Measurements from ENCODE around the gene CCDC50.

CCDC50 gene

DNA sequence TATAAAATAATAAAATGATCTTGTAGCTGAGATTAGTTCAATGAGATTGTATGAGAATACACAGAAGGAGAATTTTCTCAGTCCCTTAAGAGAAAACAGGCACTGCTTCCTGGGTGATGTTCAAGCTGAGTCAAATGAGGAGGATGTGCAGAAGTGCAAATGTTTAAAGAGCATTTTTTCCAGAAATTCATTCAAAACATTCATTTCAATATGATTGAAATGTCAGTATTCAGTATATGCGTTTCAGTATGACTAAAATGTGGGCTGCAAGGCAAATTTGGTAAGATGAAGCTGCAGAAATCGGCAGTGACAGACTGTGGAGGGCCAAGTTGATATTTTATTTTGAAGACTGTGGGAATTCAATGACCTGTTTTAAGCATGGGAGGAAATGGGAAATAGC, 112.5 kb downstream of the CCDC50 start:
- Histone ChIP-seq H3K9me3 (ENCODE audit: control insufficient read depth, insufficient read depth, low read length) (no peaks in the 10 kb centered on the region), H3F3A (ENCODE audit: control insufficient read depth, insufficient read depth) (no peaks in the 10 kb centered on the region), H3K4me1 (ENCODE audit: control insufficient read depth, low read length) (no peaks in the 10 kb centered on the region), H3K36me3 (ENCODE audit: control insufficient read depth, low read length) (no peaks in the 10 kb centered on the region), H3K9me2 (replicated peaks; ENCODE audit: control insufficient read depth, low read length) (no peaks in the 10 kb centered on the region), H3K4me2 (ENCODE audit: low read length) (no peak overlapping the region), H3K4me3 (ENCODE audit: low read length) (no peak overlapping the region), H3K27me3 (ENCODE audit: control insufficient read depth, low read length) (no peaks in the 10 kb centered on the region), H3K79me2 (ENCODE audit: control insufficient read depth, low read length) (no peaks in the 10 kb centered on the region), H4K20me1 (ENCODE audit: control insufficient read depth, insufficient read depth, low read depth, low read length) (no peaks in the 10 kb centered on the region), H3K27ac (ENCODE audit: low read depth, low read length) (no peak overlapping the region)
- TF ChIP-seq, protein P1, sequence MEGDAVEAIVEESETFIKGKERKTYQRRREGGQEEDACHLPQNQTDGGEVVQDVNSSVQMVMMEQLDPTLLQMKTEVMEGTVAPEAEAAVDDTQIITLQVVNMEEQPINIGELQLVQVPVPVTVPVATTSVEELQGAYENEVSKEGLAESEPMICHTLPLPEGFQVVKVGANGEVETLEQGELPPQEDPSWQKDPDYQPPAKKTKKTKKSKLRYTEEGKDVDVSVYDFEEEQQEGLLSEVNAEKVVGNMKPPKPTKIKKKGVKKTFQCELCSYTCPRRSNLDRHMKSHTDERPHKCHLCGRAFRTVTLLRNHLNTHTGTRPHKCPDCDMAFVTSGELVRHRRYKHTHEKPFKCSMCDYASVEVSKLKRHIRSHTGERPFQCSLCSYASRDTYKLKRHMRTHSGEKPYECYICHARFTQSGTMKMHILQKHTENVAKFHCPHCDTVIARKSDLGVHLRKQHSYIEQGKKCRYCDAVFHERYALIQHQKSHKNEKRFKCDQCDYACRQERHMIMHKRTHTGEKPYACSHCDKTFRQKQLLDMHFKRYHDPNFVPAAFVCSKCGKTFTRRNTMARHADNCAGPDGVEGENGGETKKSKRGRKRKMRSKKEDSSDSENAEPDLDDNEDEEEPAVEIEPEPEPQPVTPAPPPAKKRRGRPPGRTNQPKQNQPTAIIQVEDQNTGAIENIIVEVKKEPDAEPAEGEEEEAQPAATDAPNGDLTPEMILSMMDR (IDR thresholded peaks at IDR 0.05; ENCODE audit: low read depth, low read length, poor library complexity, severe bottlenecking): no peak
- no peak for TF ChIP-seq EZH2phosphoT487 (IDR thresholded peaks at IDR 0.05; ENCODE audit: borderline replicate concordance, low read length)

DNA sequence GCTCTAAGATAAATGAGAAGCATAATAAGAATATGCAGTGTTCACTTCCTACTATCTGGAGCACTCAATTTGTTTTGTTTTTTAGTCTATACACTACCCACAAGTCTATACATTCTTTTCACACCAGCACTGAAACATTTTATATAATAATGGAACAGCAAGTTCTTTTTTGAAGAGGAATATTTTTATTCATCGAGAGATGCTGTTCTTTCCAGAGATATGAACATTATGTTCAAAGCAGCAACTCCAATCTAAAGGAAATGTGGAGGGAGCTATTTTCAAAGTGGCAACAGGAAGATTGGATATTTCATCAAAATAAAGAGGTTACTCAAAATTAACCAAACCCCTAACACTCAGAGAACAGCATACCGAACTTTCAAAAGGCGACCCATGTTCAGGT, 115.4 kb downstream of the CCDC50 start:
- Histone ChIP-seq H3K27me3 (ENCODE audit: control insufficient read depth, low read length) (no peaks in the 10 kb centered on the region), H3K4me1 (ENCODE audit: control insufficient read depth, low read length) (no peaks in the 10 kb centered on the region), H3K79me2 (ENCODE audit: control insufficient read depth, low read length) (no peaks in the 10 kb centered on the region), H3K9me2 (replicated peaks; ENCODE audit: control insufficient read depth, low read length) (no peaks in the 10 kb centered on the region), H3K36me3 (ENCODE audit: control insufficient read depth, low read length) (no peaks in the 10 kb centered on the region), H3K4me3 (ENCODE audit: low read length) (no peak overlapping the region), H3K9me3 (ENCODE audit: control insufficient read depth, insufficient read depth, low read length) (no peaks in the 10 kb centered on the region), H3K27ac (ENCODE audit: low read depth, low read length) (no peak overlapping the region), H3K4me2 (ENCODE audit: low read length) (no peak overlapping the region), H3F3A (ENCODE audit: control insufficient read depth, insufficient read depth) (no peaks in the 10 kb centered on the region), H4K20me1 (ENCODE audit: control insufficient read depth, insufficient read depth, low read depth, low read length) (no peaks in the 10 kb centered on the region)
- TF ChIP-seq EZH2phosphoT487 (IDR thresholded peaks at IDR 0.05; ENCODE audit: borderline replicate concordance, low read length): no peak
- TF ChIP-seq, protein P1 (IDR thresholded peaks at IDR 0.05; ENCODE audit: low read depth, low read length, poor library complexity, severe bottlenecking): no peak
